GM03348 (cell line): ENCODE measurements around the gene ZEB1.
"Not testable (repeated sequence)": the region's sequence is repeated elsewhere in the genome, so short reads cannot be mapped to it uniquely, and the experiment has no call there.

Source experiments
- DNase-seq: peaks from one replicate; pipeline ENCODE4 v3.0.0; 2012; ENCODE audit warnings: low spot score

ZEB1 gene

DNA sequence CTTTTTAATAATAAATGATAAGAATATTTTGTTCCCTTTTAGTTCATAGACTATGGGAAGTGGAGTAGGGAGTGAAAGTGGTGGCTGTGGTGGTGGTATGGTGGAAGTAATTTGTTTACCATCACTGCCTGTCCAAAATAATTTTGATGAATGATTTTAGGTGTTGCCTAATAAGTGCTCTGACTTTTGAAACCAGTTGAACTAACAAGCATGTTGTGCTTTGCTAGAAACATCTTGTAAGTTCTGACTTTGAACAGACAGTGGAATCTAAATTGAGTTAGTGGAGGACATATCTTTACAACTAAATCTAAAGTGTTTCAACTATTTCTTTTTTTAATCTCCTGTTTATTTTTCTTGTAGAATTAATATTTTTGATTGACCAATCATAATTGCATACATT lies 49.7 kb downstream of the ZEB1 start:
- no peak for DNase-seq

GRCh38 chr10:31372439-31372838 lies 53.4 kb downstream of the ZEB1 start:
- no peak for DNase-seq

- no peak for DNase-seq
These were observed 55.2 kb downstream of the ZEB1 start for GRCh38 chr10:31374146-31374696.

GRCh38 chr10:31381171-31381570 lies 62.2 kb downstream of the ZEB1 start:
- no peak for DNase-seq

DNA sequence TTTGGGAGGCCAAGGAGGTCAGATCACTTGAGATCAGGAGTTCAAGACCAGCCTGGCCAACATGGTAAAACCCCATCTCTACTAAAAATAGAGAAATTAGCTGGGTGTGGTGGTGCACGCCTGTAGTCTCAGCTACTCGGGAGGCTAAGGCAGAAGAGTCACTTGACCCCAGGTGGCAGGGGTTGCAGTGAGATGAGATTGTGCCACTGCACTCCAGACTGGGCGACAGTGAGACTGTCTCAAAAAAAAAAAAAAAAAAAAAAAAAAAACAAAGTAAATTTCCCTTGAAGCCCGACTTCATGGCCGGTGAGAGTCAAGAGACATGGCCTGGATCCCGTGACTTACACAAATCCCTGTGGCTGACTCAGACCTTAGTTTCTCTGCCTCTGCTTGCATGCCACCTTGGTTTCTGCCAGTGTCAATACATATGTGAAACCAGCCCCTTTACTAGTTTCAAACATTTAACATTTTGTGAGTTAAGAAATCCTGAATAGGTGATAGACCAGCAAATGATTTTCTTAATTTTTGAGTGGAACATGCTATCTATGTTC lies 62.8 kb downstream of the ZEB1 start:
- no peak for DNase-seq

- no peak for DNase-seq
These were observed 65.0 kb downstream of the ZEB1 start for GRCh38 chr10:31383810-31384588.

GRCh38 chr10:31384589-31384949 lies 65.6 kb downstream of the ZEB1 start:
- no peak for DNase-seq

- no peak for DNase-seq
These were observed 71.8 kb downstream of the ZEB1 start for GRCh38 chr10:31390804-31391203.

DNA sequence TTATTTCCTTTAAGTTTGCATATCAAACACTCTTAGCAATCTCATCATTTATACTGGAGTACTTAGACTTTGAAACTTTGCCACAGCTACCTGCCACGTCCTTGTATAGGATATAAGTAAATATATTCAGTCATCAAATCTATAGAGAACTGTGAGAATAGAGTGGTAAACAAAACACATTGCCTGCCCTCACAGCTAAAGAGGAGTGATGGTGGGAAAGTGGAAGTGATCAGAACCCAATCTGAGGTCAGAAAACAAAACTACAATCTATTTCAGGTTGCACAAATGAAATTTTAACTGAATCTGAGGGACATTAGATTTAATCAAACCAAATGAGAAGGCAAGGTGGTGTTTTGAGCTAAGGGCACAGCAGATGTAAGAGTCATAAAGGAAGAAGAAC lies 74.8 kb downstream of the ZEB1 start:
- no peak for DNase-seq

- peak; percentile 22 for DNase-seq
These were observed 76.7 kb downstream of the ZEB1 start for GRCh38 chr10:31395695-31396094.

- DNase-seq: no peak
These were observed 77.4 kb downstream of the ZEB1 start for GRCh38 chr10:31396376-31396775.

- DNase-seq: no peak
These were observed 78.8 kb downstream of the ZEB1 start for GRCh38 chr10:31397852-31398251.

- DNase-seq: no peak
These were observed 80.2 kb downstream of the ZEB1 start for GRCh38 chr10:31399171-31399570.

DNA sequence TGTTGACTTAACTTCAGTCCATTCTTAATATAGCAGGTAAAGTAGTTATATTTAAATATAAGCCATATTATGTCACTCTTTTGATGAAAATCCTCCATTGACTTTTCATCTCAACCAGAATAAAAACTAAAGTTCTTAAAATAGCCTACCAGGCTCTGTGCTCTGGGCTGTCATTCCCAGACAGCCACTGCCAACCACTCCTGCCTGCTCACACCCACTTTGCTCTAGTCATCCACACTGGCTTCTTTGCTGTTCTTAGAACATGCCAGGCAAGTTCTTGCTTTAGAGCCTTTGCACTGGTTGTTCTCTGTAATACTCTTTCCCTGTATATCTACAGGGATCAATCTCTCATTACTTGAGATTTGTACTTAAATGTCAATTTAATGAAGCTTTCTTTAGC lies 80.6 kb downstream of the ZEB1 start:
- DNase-seq: peak; percentile 28

DNA sequence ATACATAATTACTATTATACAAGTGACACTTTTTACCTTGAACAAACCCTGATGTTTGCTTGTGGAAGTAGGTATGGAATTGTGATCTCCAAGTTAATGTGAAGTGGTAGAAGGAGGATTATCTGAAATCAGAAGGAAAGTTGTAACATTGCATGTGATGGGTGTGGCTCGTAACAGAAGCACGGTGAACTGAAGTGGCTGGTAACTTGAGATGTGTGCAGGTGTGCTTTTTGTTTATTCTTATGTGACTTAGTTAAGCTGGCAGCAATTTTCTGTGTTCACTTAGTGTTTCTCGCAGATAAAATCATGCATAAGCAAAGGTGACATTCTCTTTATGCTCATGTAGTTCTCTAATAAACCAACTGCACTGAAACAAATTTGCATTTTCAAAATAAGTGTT lies 82.3 kb downstream of the ZEB1 start:
- DNase-seq: no peak

GRCh38 chr10:31404640-31405039 lies 85.6 kb downstream of the ZEB1 start:
- peak; percentile 16 for DNase-seq

DNA sequence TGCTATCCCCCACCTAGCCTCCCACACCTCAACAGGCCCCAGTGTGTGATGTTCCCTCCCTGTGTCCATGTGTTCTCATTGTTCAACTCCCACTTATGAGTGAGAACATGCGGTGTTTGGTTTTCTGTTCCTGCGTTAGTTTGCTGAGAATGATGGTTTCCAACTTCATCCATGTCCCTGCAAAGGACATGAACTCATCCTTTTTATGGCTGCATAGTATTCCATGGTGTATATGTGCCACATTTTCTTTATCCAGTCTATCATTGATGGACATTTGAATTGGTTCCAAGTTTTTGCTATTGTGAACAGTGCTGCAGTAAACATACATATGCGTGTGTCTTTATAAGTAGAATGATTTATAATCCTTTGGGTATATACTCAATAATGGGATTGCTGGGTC lies 86.8 kb downstream of the ZEB1 start:
- DNase-seq: not testable (repeated sequence)

GRCh38 chr10:31412397-31412796 lies 93.4 kb downstream of the ZEB1 start:
- DNase-seq: not testable (repeated sequence)

GRCh38 chr10:31413325-31413724 lies 94.3 kb downstream of the ZEB1 start:
- DNase-seq: no peak

DNA sequence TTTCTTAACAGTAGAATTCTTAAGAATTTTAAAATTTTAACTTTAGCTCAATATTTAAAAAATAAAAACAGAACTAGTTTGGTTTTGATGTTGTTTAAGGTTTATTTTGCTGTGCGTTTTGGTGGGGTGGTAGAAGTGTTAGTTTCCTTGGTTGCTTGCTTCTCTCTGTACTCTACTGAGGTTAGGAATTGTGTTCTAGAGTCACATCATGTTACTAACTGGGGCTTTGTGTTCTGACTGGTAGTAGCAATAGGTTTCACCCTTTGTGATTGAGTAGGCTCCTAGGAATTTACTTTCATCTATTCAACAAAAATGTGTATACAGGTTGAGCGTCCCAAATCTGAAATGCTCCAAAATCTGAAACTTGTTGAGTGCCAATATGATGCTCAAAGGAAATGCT lies 99.5 kb downstream of the ZEB1 start:
- no peak for DNase-seq

GRCh38 chr10:31419394-31420063 lies 100.5 kb downstream of the ZEB1 start:
- peak; percentile 63 for DNase-seq

GRCh38 chr10:31421322-31421721 lies 102.3 kb downstream of the ZEB1 start:
- no peak for DNase-seq

GRCh38 chr10:31422634-31423033 lies 103.6 kb downstream of the ZEB1 start:
- DNase-seq: no peak
